Measurements from ENCODE around the gene PLA2G10. TPM values are rescaled to one million over a fixed set of nuclear protein-coding genes. Genes with fewer than 3 reads are reported as not detected.
"Not testable (repeated sequence)": the region's sequence is repeated elsewhere in the genome, so short reads cannot be mapped to it uniquely, and the experiment has no call there.

The PLA2G10 gene
- total and polyA plus RNA-seq, 2 of the 13 experiments (the other 11 are each of a cell fraction or from before 2014, with no cell fraction given) = not detected

DNA sequence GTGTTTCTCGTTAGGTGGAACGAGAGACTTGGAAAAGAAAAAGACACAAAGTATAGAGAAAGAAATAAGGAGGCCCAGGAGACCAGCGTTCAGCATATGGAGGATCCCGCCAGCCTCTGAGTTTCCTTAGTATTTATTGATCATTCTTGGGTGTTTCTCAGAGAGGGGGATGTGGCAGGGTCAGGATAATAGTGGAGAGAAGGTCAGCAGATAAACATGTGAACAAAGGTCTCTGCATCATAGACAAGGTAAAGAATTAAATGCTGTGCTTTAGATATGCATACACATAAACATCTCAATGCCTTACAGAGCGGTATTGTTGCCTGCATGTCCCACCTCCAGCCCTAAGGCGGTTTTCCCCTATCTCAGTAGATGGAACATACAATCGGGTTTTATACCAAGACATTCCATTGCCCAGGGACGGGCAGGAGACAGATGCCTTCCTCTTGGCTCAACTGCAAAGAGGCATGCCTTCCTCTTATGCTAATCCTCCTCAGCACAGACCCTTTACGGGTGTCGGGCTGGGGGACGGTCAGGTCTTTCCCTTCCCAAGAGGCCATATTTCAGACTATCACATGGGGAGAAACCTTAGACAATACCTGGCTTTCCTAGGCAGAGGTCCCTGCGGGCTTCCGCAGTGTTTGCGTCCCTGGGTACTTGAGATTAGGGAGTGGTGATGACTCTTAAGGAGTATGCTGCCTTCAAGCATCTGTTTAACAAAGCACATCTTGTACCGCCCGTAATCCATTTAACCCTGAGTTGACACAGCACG, 57.7 kb downstream of the PLA2G10 start:
- ATAC-seq; H3K4me3 ChIP-seq (replicated peaks in 1 of 3; ENCODE audit: insufficient read depth in 1 of 3, low read depth in 2 of 3, low read length in 3 of 3); intact Hi-C loops (cut with micrococcal nuclease; ENCODE audit: unreplicated experiment); in situ Hi-C loops (cut with HindIII; ENCODE audit: extremely low pct_ligation_motif_present, low pct_unique_long_range_greater_than_20kb); FAIRE-seq; DNase-seq (ENCODE audit: low spot score); CTCF ChIA-PET (ENCODE audit: low intra/inter-chr PET ratio, low total read pairs); POLR2A ChIA-PET; BruUV-seq (replicated peaks); H3K9me3 ChIP-seq (ENCODE audit: low read length); H3K9ac ChIP-seq (ENCODE audit: insufficient read depth, low read depth, low read length); H2AFZ ChIP-seq (ENCODE audit: low read length); H3K27me3 ChIP-seq (ENCODE audit: control insufficient read depth in 1 of 2, insufficient read depth in 2 of 2, low read length in 2 of 2); H3K27ac ChIP-seq (ENCODE audit: extremely low read length, insufficient read depth, low read length); TF ChIP-seq NR2F6 (IDR thresholded peaks at IDR 0.05): not testable (repeated sequence)
- Histone ChIP-seq H3K4me1 (ENCODE audit: insufficient read depth, low read length) (peaks cover 50% of the 10 kb centered on the region), H3K36me3 (replicated peaks in 1 of 2; ENCODE audit: control insufficient read depth in 1 of 2, insufficient read depth in 2 of 2, low read length in 2 of 2) (peaks cover 6 to 41% of the 10 kb centered on the region in 2 experiments), H3K4me2 (ENCODE audit: low read depth, low read length) (0 out of 2 replicates have a peak overlapping the region, but pooled peaks have one; percentile 9), H4K20me1 (ENCODE audit: insufficient read depth, low read length) (peaks cover 30% of the 10 kb centered on the region), H3K79me2 (ENCODE audit: insufficient read depth, low read length) (peaks cover 80% of the 10 kb centered on the region)
- 64% methylated on average over 17 of the region's 17 CpGs for WGBS (ENCODE audit: low lambda C conversion rate)
- TF ChIP-seq ZNF652 (CRISPR knock-in tag; IDR thresholded peaks at IDR 0.05; ENCODE audit: borderline replicate concordance, low read depth) (peak; percentile 88), RARA (CRISPR knock-in tag; IDR thresholded peaks at IDR 0.05) (0 out of 2 replicates have a peak, but pooled peaks have one; percentile 26), NR2F6 (CRISPR knock-in tag; IDR thresholded peaks at IDR 0.05) (peak; percentile 28; the same call in 1 of the 2 replicates), ARNTL (CRISPR knock-in tag; IDR thresholded peaks at IDR 0.05) (peak; percentile 69; the same call in 1 of the 2 replicates), ZNF143 (CRISPR knock-in tag; IDR thresholded peaks at IDR 0.05) (0 out of 2 replicates have a peak, but pooled peaks have one; percentile 25), HOXA3 (CRISPR knock-in tag; IDR thresholded peaks at IDR 0.05) (0 out of 2 replicates have a peak, but pooled peaks have one; percentile 31), ZNF788 (CRISPR knock-in tag; IDR thresholded peaks at IDR 0.05; ENCODE audit: borderline replicate concordance) (0 out of 2 replicates have a peak, but pooled peaks have one; percentile 29), FOXA3 (CRISPR knock-in tag; IDR thresholded peaks at IDR 0.05) (peak; percentile 22; the same call in 1 of the 2 replicates), MIXL1 (CRISPR knock-in tag; IDR thresholded peaks at IDR 0.05) (0 out of 2 replicates have a peak, but pooled peaks have one; percentile 35), ZMYM4 (CRISPR knock-in tag; IDR thresholded peaks at IDR 0.05) (0 out of 2 replicates have a peak, but pooled peaks have one; percentile 11), GATAD2A (CRISPR knock-in tag; IDR thresholded peaks at IDR 0.05) (peak; percentile 50)
- TF ChIP-seq, protein P1, sequence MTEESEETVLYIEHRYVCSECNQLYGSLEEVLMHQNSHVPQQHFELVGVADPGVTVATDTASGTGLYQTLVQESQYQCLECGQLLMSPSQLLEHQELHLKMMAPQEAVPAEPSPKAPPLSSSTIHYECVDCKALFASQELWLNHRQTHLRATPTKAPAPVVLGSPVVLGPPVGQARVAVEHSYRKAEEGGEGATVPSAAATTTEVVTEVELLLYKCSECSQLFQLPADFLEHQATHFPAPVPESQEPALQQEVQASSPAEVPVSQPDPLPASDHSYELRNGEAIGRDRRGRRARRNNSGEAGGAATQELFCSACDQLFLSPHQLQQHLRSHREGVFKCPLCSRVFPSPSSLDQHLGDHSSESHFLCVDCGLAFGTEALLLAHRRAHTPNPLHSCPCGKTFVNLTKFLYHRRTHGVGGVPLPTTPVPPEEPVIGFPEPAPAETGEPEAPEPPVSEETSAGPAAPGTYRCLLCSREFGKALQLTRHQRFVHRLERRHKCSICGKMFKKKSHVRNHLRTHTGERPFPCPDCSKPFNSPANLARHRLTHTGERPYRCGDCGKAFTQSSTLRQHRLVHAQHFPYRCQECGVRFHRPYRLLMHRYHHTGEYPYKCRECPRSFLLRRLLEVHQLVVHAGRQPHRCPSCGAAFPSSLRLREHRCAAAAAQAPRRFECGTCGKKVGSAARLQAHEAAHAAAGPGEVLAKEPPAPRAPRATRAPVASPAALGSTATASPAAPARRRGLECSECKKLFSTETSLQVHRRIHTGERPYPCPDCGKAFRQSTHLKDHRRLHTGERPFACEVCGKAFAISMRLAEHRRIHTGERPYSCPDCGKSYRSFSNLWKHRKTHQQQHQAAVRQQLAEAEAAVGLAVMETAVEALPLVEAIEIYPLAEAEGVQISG (CRISPR knock-in tag; IDR thresholded peaks at IDR 0.05) = peak; percentile 33; the same call in 1 of the 2 replicates
- TF ChIP-seq, protein P2, sequence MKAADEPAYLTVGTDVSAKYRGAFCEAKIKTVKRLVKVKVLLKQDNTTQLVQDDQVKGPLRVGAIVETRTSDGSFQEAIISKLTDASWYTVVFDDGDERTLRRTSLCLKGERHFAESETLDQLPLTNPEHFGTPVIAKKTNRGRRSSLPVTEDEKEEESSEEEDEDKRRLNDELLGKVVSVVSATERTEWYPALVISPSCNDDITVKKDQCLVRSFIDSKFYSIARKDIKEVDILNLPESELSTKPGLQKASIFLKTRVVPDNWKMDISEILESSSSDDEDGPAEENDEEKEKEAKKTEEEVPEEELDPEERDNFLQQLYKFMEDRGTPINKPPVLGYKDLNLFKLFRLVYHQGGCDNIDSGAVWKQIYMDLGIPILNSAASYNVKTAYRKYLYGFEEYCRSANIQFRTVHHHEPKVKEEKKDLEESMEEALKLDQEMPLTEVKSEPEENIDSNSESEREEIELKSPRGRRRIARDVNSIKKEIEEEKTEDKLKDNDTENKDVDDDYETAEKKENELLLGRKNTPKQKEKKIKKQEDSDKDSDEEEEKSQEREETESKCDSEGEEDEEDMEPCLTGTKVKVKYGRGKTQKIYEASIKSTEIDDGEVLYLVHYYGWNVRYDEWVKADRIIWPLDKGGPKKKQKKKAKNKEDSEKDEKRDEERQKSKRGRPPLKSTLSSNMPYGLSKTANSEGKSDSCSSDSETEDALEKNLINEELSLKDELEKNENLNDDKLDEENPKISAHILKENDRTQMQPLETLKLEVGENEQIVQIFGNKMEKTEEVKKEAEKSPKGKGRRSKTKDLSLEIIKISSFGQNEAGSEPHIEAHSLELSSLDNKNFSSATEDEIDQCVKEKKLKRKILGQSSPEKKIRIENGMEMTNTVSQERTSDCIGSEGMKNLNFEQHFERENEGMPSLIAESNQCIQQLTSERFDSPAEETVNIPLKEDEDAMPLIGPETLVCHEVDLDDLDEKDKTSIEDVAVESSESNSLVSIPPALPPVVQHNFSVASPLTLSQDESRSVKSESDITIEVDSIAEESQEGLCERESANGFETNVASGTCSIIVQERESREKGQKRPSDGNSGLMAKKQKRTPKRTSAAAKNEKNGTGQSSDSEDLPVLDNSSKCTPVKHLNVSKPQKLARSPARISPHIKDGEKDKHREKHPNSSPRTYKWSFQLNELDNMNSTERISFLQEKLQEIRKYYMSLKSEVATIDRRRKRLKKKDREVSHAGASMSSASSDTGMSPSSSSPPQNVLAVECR (CRISPR knock-in tag; IDR thresholded peaks at IDR 0.05; ENCODE audit: borderline replicate concordance) = peak; percentile 55; the same call in 1 of the 2 replicates

Data from HepG2 (cell line).